ENCODE measurements around the gene KARS1.
A peak's percentile ranks its signal among the peaks of the same experiment; 100 is the strongest.
"Not testable (repeated sequence)": the region's sequence is repeated elsewhere in the genome, so short reads cannot be mapped to it uniquely, and the experiment has no call there.

KARS1 gene

GRCh38 chr16:75622761-75623605 is 24.5 kb downstream of the KARS1 start, which contains the start of gene ADAT1:
Gene ADAT1, minus strand, starts transcription at chr16:75623281. Its CDS starts 2,482 bp downstream, at chr16:75620799.
- DNase-seq: peak; percentile 95 to 98

- peak; percentile 32 to 61 for DNase-seq
Observed at GRCh38 chr16:75621170-75621477, 26.3 kb downstream of the KARS1 start.

GRCh38 chr16:75620326-75621169 is 26.9 kb downstream of the KARS1 start:
- no peak for DNase-seq

GRCh38 chr16:75618780-75619179 is 28.7 kb downstream of the KARS1 start:
- no peak for DNase-seq

- DNase-seq: no peak
Observed at GRCh38 chr16:75617121-75617520, 30.3 kb downstream of the KARS1 start.

- no peak for DNase-seq
Observed at GRCh38 chr16:75616521-75617010, 30.9 kb downstream of the KARS1 start.

- DNase-seq: no peak
Observed at GRCh38 chr16:75615619-75616018, 31.8 kb downstream of the KARS1 start.

- DNase-seq: no peak
Observed at GRCh38 chr16:75614066-75614897, 33.2 kb downstream of the KARS1 start.

GRCh38 chr16:75606507-75606906 is 41.0 kb downstream of the KARS1 start:
- no peak for DNase-seq

- DNase-seq: no peak
Observed at GRCh38 chr16:75603241-75603640, 44.2 kb downstream of the KARS1 start.

GRCh38 chr16:75599452-75600277 is 47.8 kb downstream of the KARS1 start:
- DNase-seq: no peak

GRCh38 chr16:75593825-75594820 is 53.3 kb downstream of the KARS1 start:
- DNase-seq: peak; percentile 77 to 85

- DNase-seq: peak; percentile 15 to 69
Observed at GRCh38 chr16:75593308-75593707, 54.2 kb downstream of the KARS1 start.

- not testable (repeated sequence) for DNase-seq
Observed at GRCh38 chr16:75591927-75592326, 55.5 kb downstream of the KARS1 start.

GRCh38 chr16:75590920-75591843 is 56.3 kb downstream of the KARS1 start:
- no peak for DNase-seq

GRCh38 chr16:75589306-75589705 is 58.2 kb downstream of the KARS1 start:
- no peak for DNase-seq

- no peak for DNase-seq
Observed at GRCh38 chr16:75588716-75589115, 58.7 kb downstream of the KARS1 start.

GRCh38 chr16:75584108-75584507 is 63.4 kb downstream of the KARS1 start:
- no peak for DNase-seq

- DNase-seq: no peak
Observed at GRCh38 chr16:75579281-75579834, 68.1 kb downstream of the KARS1 start.

Measured in NCI-H524 (cell line).